RPMI8226 (cell line): ENCODE data around the gene RNF103.
"Not testable (repeated sequence)": the region's sequence is repeated elsewhere in the genome, so short reads cannot be mapped to it uniquely, and the experiment has no call there.

ENCODE experiments used
- DNase-seq: peaks from one replicate; pipeline ENCODE4 v3.0.0-alpha.2; 2015

RNF103 gene

GRCh38 chr2:86623494-86624266, at the start of gene RNF103:
TSS of gene RNF103 (minus strand) at chr2:86623865. CDS start at chr2:86622886, 979 bp downstream.
- DNase-seq: peak; percentile 96

GRCh38 chr2:86673011-86673410, 49.3 kb upstream of the RNF103 start:
- no peak for DNase-seq

GRCh38 chr2:86672027-86672545, 48.4 kb upstream of the RNF103 start:
- no peak for DNase-seq

- peak; percentile 6 for DNase-seq
These were observed 47.8 kb upstream of the RNF103 start for GRCh38 chr2:86671337-86671981.

- DNase-seq: not testable (repeated sequence)
These were observed 45.7 kb upstream of the RNF103 start for GRCh38 chr2:86669323-86669722.

- peak; percentile 5 for DNase-seq
These were observed 37.7 kb upstream of the RNF103 start for GRCh38 chr2:86661333-86661732.

- DNase-seq: no peak
These were observed 26.5 kb upstream of the RNF103 start for GRCh38 chr2:86650188-86650587.

- no peak for DNase-seq
These were observed 25.7 kb upstream of the RNF103 start for GRCh38 chr2:86649119-86649947.

GRCh38 chr2:86648681-86649080, 25.0 kb upstream of the RNF103 start:
- DNase-seq: no peak

- DNase-seq: no peak
These were observed 23.2 kb upstream of the RNF103 start for GRCh38 chr2:86646865-86647264.

GRCh38 chr2:86646329-86646728, 22.7 kb upstream of the RNF103 start:
- DNase-seq: no peak

- DNase-seq: no peak
These were observed 22.1 kb upstream of the RNF103 start for GRCh38 chr2:86645752-86646151.

GRCh38 chr2:86638712-86639111, 15.0 kb upstream of the RNF103 start:
- DNase-seq: no peak

- DNase-seq: no peak
These were observed 13.2 kb upstream of the RNF103 start for GRCh38 chr2:86636842-86637241.

GRCh38 chr2:86634352-86634751, 10.7 kb upstream of the RNF103 start:
- no peak for DNase-seq

- no peak for DNase-seq
These were observed 9.5 kb upstream of the RNF103 start for GRCh38 chr2:86633155-86633651.

- no peak for DNase-seq
These were observed 9.0 kb upstream of the RNF103 start for GRCh38 chr2:86632672-86633071.

- DNase-seq: no peak
These were observed 8.3 kb upstream of the RNF103 start for GRCh38 chr2:86631846-86632485.

GRCh38 chr2:86628091-86628522, 4.4 kb upstream of the RNF103 start:
- DNase-seq: peak; percentile 22

GRCh38 chr2:86627550-86627949, 3.9 kb upstream of the RNF103 start:
- no peak for DNase-seq

- DNase-seq: no peak
These were observed 1.4 kb upstream of the RNF103 start for GRCh38 chr2:86625096-86625495.

GRCh38 chr2:86624267-86624547, 542 bp upstream of the RNF103 start:
- DNase-seq: peak; percentile 12

GRCh38 chr2:86623043-86623493, 597 bp downstream of the RNF103 start:
- peak; percentile 72 for DNase-seq
